Peyer's patch (tissue), 4 donors: ENCODE data around the gene GKN1. TPM values are rescaled to one million over a fixed set of nuclear protein-coding genes. Genes with fewer than 3 reads are reported as not detected.

Experiments used
- DNase-seq, 3 donors: peaks; one replicate each; pipeline ENCODE4 v3.0.0-alpha.2; 2017 to 2019
- H3K27ac ChIP-seq, 4 donors: fragments of 200-600 bp; sonication (generic); one replicate each; pipeline ENCODE4 v1.5.1; 2016 to 2019
- H3K27me3 ChIP-seq, 2 donors: fragments of 200-600 bp; sonication (generic); one replicate each; pipeline ENCODE4 v1.5.1; 2019
- H3K36me3 ChIP-seq, 3 donors: fragments of 200-600 bp; sonication (generic); one replicate each; pipeline ENCODE4 v1.5.1; 2016 to 2019
- H3K4me1 ChIP-seq, 4 donors: fragments of 200-600 bp; sonication (generic); one replicate each; pipeline ENCODE4 v1.5.1; 2016 to 2019
- H3K4me3 ChIP-seq, 4 donors: fragments of 200-600 bp; sonication (generic); 1 replicate in 3 of 4; 2 replicates in 1 of 4; pipeline ENCODE4 v1.5.1; 2016 to 2019; ENCODE audit warnings: mild to moderate bottlenecking in 1 of 4
- H3K9me3 ChIP-seq, 4 donors: fragments of 200-600 bp; sonication (generic); one replicate each; pipeline ENCODE4 v1.5.1; 2016 to 2019; ENCODE audit warnings: mild to moderate bottlenecking in 1 of 4
- POLR2A ChIP-seq, 2 donors: fragments of 450-650 bp; IDR thresholded peaks; one replicate each; pipeline ENCODE4 v1.5.1; 2017; ENCODE audit warnings: antibody characterized with exemption in 2 of 2, mild to moderate bottlenecking in 2 of 2, moderate library complexity in 2 of 2
- total RNA-seq, 4 donors: library from RNA; depleted of rRNA; stranded (reverse); fragments of >200 nt; gene quantifications; one replicate each; pipeline ENCODE4 v1.1.0, GENCODE V29; 2016
- TF ChIP-seq, protein P1 (sequence below), 6 experiments: fragments of 450-650 bp in 4 of 6; fragments of 200-600 bp in 2 of 6; sonication (generic) in 1 of 6; IDR thresholded peaks; one replicate each; pipeline ENCODE4 v1.5.1; 2017 to 2019; ENCODE audit warnings: antibody characterized with exemption in 6 of 6, mild to moderate bottlenecking in 3 of 6, moderate library complexity in 1 of 6

Gene GKN1
- total RNA-seq, 4 donors from 2014 or later = not detected

DNA sequence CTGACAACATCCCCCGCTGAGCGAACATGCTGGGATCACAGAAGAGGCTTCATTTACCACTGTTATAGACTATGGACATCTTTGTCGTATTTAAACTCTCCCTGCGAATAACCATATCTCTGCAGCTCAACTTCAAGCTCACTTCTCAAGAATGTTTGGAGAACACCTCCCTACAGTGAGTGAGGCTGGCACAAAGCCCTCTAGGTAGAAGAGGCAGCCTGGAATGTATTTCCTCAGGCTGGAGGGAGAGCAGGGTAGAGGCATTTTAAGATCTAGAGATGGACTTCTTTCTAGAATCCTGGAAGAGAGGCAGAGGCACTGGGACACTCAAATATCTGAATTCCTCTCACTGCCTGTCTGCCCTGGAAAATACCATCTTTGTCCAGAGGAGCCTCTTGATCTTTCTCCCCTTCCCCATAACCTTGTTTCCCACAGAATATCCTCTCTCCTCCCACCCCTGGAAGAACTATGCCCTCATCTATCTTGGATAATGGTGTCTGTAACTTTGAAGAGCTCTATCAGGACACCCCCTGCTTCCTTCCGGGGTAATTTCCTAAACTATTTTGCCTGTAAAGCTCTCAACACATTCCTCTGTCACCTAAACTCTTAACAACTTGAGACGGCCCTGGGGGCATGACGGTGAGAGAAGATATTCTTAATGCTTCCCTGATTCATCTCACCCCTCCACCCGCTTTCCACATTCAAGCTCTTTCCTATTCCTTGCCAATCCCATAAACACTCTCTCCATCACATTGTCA is 36.2 kb downstream of the GKN1 start:
- DNase-seq = no peak
- Histone ChIP-seq H3K27me3 (no peaks in the 10 kb centered on the region), H3K4me1 (peaks cover 0 to 7% (median 4%) of the 10 kb centered on the region in 4 donors), H3K36me3 (no peaks in the 10 kb centered on the region), H3K9me3 (no peaks in the 10 kb centered on the region), H3K4me3 (no peak overlapping the region), H3K27ac (no peak overlapping the region)
- no peak for TF ChIP-seq POLR2A (IDR thresholded peaks at IDR 0.05)
- TF ChIP-seq, protein P1, sequence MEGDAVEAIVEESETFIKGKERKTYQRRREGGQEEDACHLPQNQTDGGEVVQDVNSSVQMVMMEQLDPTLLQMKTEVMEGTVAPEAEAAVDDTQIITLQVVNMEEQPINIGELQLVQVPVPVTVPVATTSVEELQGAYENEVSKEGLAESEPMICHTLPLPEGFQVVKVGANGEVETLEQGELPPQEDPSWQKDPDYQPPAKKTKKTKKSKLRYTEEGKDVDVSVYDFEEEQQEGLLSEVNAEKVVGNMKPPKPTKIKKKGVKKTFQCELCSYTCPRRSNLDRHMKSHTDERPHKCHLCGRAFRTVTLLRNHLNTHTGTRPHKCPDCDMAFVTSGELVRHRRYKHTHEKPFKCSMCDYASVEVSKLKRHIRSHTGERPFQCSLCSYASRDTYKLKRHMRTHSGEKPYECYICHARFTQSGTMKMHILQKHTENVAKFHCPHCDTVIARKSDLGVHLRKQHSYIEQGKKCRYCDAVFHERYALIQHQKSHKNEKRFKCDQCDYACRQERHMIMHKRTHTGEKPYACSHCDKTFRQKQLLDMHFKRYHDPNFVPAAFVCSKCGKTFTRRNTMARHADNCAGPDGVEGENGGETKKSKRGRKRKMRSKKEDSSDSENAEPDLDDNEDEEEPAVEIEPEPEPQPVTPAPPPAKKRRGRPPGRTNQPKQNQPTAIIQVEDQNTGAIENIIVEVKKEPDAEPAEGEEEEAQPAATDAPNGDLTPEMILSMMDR (IDR thresholded peaks at IDR 0.05) = no peak

DNA sequence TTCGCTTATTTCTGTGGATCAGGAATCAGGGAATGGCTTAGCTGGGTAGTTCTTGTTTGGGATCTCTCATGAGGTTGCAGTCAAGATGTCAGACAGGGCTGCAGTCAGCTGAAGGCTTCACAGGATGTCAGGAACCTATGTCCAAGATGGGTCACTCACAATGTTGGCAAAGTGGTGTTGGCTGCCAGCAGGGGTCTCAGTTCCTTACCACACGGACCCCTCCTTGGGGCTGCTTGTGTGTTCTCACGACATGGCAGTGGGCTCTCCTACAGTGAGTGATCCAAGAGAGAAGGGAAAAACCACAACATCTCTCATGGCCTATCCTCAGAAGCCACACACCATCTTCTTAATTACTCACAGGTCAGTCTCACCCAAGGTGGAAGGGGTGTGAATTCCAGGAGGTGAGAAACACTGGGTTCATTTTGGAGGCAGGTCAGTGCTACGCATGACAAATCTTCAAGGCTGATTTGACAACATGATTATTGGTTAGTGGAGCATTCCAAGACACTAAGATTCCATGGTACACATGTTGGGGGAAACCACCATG is 37.2 kb downstream of the GKN1 start:
- Histone ChIP-seq H3K27ac (no peak overlapping the region), H3K36me3 (no peaks in the 10 kb centered on the region), H3K27me3 (no peaks in the 10 kb centered on the region), H3K4me3 (no peak overlapping the region), H3K4me1 (peaks cover 0 to 7% (median 4%) of the 10 kb centered on the region in 4 donors), H3K9me3 (no peaks in the 10 kb centered on the region)
- DNase-seq = no peak
- no peak for TF ChIP-seq POLR2A (IDR thresholded peaks at IDR 0.05)
- TF ChIP-seq, protein P1 (IDR thresholded peaks at IDR 0.05) = no peak

DNA sequence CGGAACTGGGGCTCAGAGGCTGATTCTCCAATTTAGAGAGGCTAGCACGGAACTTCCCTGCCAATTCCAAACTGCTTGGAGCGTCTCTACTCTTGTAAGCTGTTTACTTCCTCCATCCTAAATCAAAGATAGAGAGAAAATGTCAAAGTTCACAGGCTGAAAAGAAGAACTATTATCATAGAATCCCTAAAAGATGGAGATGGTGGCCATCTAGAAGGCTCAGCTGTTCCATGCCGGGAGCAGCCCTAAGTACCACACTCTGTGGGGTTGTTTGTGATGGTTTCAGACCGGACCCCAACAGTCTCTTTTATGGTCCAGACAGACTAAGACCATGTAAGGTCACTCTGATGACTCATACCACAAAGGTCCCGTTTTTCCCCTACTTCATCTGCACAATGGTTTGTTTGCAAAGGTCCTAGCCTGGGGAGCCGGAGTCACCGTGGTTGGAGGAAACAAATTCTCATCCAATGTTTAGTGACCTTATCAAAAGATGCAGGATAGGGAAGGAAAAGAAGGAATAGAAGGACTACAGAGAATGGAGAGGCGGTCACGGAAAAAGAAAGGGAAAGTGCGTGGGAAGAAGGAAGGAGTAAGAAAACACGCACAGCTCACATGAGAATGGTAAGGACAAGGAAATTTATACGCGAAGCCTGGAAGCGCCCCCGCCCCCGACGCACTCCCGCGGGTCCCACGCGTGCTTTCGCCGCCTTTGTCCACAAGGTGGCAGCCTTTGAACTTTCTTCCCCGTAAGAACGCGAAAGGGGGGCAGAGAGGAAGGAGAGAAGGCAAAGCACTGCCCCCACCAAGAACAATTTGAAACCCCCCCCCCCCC is 38.1 kb downstream of the GKN1 start:
- H3K27ac ChIP-seq = peak overlapping the region in 3 of 4 donors; percentile 60 to 78 (median 77)
- H3K9me3 ChIP-seq = no peaks in the 10 kb centered on the region
- TF ChIP-seq, protein P1 (IDR thresholded peaks at IDR 0.05) = peak; percentile 36 to 73 (median 52)
- no peak for TF ChIP-seq POLR2A (IDR thresholded peaks at IDR 0.05)
- peak; percentile 37 to 71 (median 68) for DNase-seq
- H3K36me3 ChIP-seq = no peaks in the 10 kb centered on the region
- peak overlapping the region; percentile 44 to 65 (median 51) for H3K4me3 ChIP-seq
- H3K4me1 ChIP-seq = peaks cover 0 to 7% (median 4%) of the 10 kb centered on the region in 4 donors
- H3K27me3 ChIP-seq = no peaks in the 10 kb centered on the region

DNA sequence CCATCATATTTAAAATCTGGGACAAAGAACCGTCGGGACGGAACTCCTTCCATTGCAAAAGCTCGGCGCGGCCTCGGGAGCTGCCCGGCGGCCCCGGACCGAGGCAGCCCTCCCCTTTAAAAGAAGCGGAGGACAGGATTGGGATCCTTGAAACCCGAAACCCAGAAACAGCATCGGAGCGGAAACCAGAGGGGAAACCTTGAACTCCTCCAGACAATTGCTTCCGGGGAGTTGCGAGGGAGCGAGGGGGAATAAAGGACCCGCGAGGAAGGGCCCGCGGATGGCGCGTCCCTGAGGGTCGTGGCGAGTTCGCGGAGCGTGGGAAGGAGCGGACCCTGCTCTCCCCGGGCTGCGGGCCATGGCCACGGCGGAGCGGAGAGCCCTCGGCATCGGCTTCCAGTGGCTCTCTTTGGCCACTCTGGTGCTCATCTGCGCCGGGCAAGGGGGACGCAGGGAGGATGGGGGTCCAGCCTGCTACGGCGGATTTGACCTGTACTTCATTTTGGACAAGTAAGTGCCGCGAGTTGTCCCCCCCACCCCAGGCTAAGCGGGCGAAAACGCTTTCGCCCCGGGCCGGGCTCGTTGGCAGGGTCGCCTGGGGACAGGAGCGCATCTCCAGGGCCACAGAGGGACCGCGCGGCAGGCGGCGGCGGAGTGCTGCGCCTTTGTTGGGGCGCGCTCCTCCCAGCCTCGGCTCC is 38.9 kb downstream of the GKN1 start, which contains the start of gene ANTXR1:
Gene ANTXR1, plus strand, starts transcription at position 38 of the 698 bp plus-strand sequence. Its CDS starts 321 bp downstream, at position 359.
- peaks cover 0 to 7% (median 4%) of the 10 kb centered on the region in 4 donors for H3K4me1 ChIP-seq
- peak in 1 of 3 donors; percentile 57 for DNase-seq
- H3K27ac ChIP-seq = peak within 1 kb of the TSS; percentile 60 to 78 (median 74)
- no peaks in the 10 kb centered on the region for H3K9me3 ChIP-seq
- no peaks in the 10 kb centered on the region for H3K27me3 ChIP-seq
- TF ChIP-seq, protein P1 (IDR thresholded peaks at IDR 0.05) = no peak
- no peak for TF ChIP-seq POLR2A (IDR thresholded peaks at IDR 0.05)
- no peaks in the 10 kb centered on the region for H3K36me3 ChIP-seq
- peak within 1 kb of the TSS; percentile 44 to 65 (median 51) for H3K4me3 ChIP-seq
